GM21367 (cell line): ENCODE data around the gene ARHGAP23.
"Not testable (repeated sequence)": the region's sequence is repeated elsewhere in the genome, so short reads cannot be mapped to it uniquely, and the experiment has no call there.

Source experiments
- ATAC-seq: cut with Tn5 transposase; IDR thresholded peaks from one replicate; pipeline ENCODE4 v1.9.1; 2021; ENCODE audit not compliant: unreplicated experiment

Gene ARHGAP23

GRCh38 chr17:38484242-38485145 is 56.2 kb downstream of the ARHGAP23 start:
- ATAC-seq, result not testable (repeated sequence)

- ATAC-seq, result no peak
Observed at GRCh38 chr17:38485146-38485468, 56.8 kb downstream of the ARHGAP23 start.

GRCh38 chr17:38485681-38486298 is 57.5 kb downstream of the ARHGAP23 start:
- ATAC-seq, result not testable (repeated sequence)

- ATAC-seq, result not testable (repeated sequence)
Observed at GRCh38 chr17:38489774-38490173, 61.5 kb downstream of the ARHGAP23 start.

- ATAC-seq, result not testable (repeated sequence)
Observed at GRCh38 chr17:38491346-38492066, 63.2 kb downstream of the ARHGAP23 start.

- not testable (repeated sequence) for ATAC-seq
Observed at GRCh38 chr17:38492067-38493040, 64.1 kb downstream of the ARHGAP23 start.

- ATAC-seq, result not testable (repeated sequence)
Observed at GRCh38 chr17:38494152-38494551, 65.9 kb downstream of the ARHGAP23 start.

- ATAC-seq, result not testable (repeated sequence)
Observed at GRCh38 chr17:38497656-38498055, 69.4 kb downstream of the ARHGAP23 start.

GRCh38 chr17:38498353-38498752 is 70.1 kb downstream of the ARHGAP23 start:
- ATAC-seq, result no peak

- not testable (repeated sequence) for ATAC-seq
Observed at GRCh38 chr17:38499230-38499629, 71.0 kb downstream of the ARHGAP23 start.

- not testable (repeated sequence) for ATAC-seq
Observed at GRCh38 chr17:38501718-38502117, 73.5 kb downstream of the ARHGAP23 start.

- not testable (repeated sequence) for ATAC-seq
Observed at GRCh38 chr17:38503286-38503913, 75.1 kb downstream of the ARHGAP23 start.

GRCh38 chr17:38504216-38504615 is 76.0 kb downstream of the ARHGAP23 start:
- ATAC-seq, result no peak

GRCh38 chr17:38507436-38507835 is 79.2 kb downstream of the ARHGAP23 start:
- no peak for ATAC-seq

GRCh38 chr17:38507921-38508569 is 79.8 kb downstream of the ARHGAP23 start:
- ATAC-seq, result no peak

- no peak for ATAC-seq
Observed at GRCh38 chr17:38508570-38508950, 80.3 kb downstream of the ARHGAP23 start.

GRCh38 chr17:38508954-38509771 is 80.9 kb downstream of the ARHGAP23 start:
- ATAC-seq, result no peak

GRCh38 chr17:38509772-38510420 is 81.6 kb downstream of the ARHGAP23 start:
- no peak for ATAC-seq
